ENCODE results near the gene PRKACA.
A peak's percentile ranks its signal among the peaks of the same experiment; 100 is the strongest.

Gene PRKACA

GRCh38 chr19:14091813-14092462, 25.6 kb downstream of the PRKACA start:
- no peak for DNase-seq

DNA sequence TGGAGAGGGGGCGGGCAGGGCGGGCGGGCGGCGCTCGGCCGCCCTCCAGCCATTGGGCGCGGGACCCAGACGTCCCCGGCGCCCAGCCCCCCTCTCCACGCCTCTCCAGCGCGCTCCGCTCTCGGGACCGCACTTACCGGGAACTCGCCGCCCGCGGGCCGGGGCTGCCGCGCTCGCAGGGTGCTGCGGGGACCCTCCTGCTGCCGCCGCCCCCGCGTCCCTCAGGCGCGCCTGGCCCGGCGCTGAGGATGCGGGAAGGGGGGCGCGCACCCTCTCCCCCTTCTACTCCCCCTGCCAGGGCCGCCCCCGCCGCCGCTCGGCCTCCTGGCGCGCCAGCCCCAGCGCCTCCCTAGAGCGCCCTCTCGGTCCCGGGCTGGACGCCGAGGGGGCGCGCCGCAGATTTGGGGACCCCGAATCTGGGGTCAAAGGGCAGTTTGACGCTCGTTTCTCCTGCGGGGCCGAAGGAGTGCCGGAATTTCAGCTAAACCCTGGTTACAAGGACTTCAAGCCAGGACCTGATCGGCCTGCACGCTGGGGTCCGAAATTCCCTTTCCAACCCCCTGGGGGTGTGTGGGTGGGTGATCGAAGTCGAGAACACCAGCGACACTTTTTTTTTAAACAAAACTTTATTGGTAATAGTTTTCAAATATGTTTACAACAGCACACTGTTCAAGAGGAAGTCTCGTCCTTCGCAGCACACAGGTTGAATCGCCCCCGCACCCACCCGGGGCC, 26.3 kb downstream of the PRKACA start:
- no peak for DNase-seq

GRCh38 chr19:14090509-14091080, 27.0 kb downstream of the PRKACA start, which contains the start of gene SAMD1:
SAMD1 (minus strand) TSS chr19:14090751.
- peak; percentile 39 for DNase-seq

DNA sequence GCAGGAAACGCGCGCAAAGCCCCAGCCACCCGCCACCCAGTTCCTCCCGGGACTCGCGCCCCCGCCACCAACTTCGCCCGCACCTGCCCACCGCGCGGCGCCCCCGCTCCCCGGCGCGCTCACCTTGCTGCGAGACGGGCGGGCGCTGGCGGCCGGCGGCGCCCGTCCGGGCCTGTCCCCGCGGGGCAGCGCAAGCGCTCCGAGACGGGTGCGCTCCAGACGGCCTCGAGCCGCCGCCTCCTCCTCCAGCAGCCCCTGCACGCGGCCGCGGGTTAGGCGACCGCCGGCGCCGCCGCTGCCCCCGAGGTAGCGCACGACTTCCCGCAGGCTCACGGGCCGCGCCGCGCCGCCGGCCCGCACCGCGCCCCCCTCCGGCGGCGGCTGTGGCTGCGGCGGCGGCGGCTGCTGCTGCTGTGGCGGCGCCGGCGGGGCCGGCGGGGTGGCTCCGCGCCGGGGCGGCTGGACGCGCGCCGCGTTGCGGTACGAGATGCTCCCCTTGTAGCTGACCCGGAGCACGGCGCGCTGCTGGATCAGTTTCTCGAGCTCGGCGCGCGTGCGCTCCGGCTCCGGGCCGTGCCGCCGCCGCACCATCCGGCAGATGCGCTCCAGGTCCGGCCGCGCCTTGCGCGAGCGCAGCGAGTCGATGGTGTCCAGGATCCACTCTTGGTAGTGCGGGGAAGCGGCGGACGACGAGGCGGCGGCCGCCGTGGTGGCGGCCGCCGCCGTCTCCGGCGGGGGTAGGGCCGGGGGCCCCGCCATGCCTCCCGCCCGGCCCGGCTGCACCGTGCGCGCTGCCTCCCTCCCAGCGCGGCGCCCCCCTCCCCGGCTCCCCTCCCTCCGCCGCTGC, 27.7 kb downstream of the PRKACA start:
- no peak for DNase-seq

DNA sequence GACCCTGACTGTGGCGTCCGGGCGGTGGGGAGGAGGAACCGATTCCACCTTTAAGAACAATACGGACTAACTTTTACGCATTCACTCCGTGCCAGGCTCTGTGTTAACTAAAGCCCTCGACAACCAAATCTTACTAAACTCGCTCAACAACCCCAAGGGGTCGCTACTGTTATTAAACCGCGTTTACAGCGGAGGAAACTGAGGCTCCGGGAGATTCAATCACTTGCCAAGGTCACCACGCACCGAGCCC, 28.2 kb downstream of the PRKACA start:
- DNase-seq, result no peak

GRCh38 chr19:14088634-14089411, 28.7 kb downstream of the PRKACA start:
- no peak for DNase-seq

GRCh38 chr19:14086098-14086497, 31.5 kb downstream of the PRKACA start:
- DNase-seq, result no peak

DNA sequence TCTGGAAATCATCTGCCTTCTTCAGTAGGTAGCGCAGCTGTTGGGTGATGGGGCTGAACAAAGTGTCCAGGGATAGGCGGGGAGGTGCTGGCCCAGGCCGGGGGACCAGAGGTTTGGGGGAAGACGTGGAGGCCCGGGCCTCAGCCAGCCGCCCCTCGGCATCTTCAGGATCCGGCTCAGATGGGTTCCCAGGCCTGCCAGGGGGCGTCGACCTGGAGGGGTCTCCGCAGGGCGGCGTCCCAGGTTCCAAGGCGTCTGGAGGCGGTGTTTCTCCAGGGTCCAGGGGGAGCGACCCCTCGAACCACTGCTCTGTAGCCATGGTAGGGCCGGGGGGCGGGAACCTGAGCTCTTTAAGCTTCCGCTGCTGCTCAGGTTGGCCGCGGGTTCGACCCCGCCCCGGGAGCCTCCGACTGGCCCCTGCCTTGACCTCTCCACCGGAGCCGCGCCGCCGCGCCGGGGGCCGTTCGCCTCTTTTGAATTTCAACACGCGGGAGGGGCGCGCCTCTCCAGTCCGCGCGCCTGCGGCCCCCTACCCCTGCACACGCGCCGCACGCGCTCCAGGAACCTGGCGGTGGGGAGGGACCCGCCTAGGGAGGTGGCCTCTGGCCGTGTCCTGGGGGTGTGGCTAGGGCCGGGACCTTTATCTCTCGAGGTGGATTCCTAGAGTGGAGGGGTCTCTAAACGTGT, 32.1 kb downstream of the PRKACA start, which contains the start of gene C19orf67:
Gene C19orf67, minus strand, starts transcription at position 475 of the 687 bp plus-strand sequence. Its CDS starts 156 bp downstream, at position 319.
- DNase-seq, result no peak

GRCh38 chr19:14082675-14082960, 34.9 kb downstream of the PRKACA start:
- DNase-seq, result no peak

DNA sequence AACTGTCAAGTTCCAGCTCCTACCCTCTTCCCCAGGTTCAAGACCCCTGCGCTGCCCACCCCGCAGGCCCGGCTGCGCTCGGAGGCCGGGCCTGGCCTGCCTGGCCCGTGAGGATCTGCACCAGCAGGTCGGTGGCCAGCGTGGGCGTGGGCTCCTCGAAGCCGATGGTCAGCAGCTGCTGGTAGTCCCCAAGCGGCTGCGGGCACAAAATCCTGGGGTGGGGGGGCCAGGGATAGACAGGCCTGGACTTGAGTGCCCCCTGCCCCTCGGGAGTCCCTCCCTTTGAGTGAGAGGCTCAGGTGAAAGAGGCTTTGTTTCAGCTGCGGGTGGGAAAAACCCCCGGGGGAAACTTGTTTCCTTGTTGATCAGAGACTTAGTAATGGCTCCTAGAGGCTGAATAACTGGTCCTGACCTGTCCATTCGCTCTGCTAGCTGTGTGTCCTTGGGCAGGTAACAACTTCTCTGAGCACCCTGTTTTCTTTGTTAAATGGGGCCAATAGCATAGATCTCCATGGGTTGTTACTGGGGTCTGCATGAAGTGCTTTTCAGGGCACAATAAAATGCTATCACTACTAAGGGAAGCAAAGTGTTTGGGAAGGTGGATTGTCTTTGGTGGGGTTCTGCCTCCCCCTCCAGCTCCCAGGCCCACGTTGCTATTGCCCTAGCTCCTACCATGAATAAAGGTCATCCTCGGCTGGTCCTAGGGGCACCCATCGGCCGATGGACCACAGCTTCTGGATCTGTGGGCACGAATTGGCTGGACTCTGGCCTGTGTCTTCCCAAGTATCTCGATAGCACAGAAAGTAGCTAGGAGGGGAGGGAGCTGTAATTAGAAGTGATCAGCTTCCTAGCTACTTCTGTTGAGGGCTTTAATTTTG, 35.5 kb downstream of the PRKACA start:
- no peak for DNase-seq

- DNase-seq, result peak; percentile 97
Measured at GRCh38 chr19:14080887-14081796, 36.4 kb downstream of the PRKACA start.

- no peak for DNase-seq
Measured at GRCh38 chr19:14078411-14078810, 39.2 kb downstream of the PRKACA start.

GRCh38 chr19:14073925-14074838, 43.4 kb downstream of the PRKACA start:
- DNase-seq, result no peak

GRCh38 chr19:14073261-14073924, 44.2 kb downstream of the PRKACA start:
- DNase-seq, result no peak

DNA sequence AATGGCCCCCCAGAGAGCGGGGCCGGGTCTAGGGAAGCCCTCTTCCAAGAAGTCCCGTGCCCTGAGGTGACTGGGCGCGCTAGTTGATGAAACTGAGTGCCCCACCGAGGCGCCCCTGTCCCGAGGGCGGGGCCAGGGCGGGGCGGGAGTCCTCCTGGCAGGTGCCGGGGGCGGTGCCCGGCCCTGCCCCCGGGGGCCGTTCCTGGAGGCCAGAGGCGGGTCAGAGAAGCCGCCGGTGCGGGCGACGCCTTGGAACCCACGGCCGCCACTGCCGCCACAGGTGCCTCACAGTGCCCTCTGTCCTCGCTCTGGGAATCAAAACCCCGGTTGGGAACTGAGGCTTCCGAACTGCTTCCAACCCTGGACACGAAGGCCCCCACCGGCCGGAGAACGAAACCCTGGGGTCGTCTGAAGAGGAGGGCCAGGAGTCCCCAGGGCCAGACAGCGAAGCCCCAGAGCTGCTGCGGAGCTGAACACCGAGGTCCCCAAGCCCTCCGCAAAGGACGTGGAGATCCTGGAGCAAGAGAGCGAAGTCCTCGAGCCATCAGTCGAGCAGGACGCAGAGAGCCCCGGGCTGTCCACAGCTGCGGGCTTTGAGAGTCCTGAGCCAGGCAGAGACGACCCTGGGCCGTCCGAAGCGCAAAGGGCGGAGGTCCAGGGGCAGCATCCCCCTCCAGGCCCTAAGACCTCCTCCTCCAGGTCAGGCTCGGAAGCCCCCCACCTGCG, 44.9 kb downstream of the PRKACA start, which contains the start of gene MISP3:
Gene MISP3, plus strand, starts transcription at position 252 of the 726 bp plus-strand sequence. CDS start 524 bp downstream, outside the sequence.
- DNase-seq, result no peak

- no peak for DNase-seq
Measured at GRCh38 chr19:14070268-14071050, 47.1 kb downstream of the PRKACA start.

- DNase-seq, result no peak
Measured at GRCh38 chr19:14066134-14066533, 51.4 kb downstream of the PRKACA start.
